ENCODE measurements around the gene KLHDC7B. TPM values are rescaled to one million over a fixed set of nuclear protein-coding genes. Genes with fewer than 3 reads are reported as not detected.
A peak's percentile ranks its signal among the peaks of the same experiment; 100 is the strongest.

The KLHDC7B gene
- total RNA-seq, 1 experiment from 2014 or later, result not detected

DNA sequence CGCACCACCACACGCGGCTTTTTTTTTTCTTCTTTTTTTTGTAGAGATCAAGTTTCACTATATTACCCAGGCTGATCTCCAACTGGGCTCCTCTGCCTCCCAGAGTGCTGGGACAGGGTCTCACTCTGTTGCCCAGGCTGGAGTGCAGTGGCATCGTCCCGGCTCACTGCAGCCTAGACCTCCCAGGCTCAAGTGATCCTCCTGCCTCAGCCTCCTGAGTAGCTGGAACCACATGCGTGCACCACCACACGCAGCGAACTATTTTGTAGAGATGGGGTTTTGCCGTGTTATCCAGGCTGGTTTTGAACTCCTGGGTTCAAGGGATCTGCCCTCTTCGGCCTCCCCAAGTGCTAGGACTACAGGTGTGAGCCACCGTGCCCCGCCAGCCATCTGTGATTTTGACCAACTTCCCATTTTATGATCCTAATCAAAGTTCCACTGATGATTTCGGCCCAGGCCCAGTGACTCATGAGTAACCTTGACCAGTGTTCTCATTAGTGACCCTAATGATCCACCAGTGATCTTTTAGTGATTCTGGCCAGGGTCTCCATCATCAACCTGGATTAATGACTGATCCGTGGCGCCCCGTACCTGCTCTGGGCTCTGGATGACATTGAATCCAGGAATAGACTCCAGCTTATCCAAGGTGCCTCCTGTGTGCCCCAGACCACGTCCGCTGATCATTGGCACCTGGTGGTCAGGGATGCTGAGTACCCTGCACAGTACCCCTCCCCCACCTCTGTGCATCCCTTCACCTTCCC lies 17.6 kb upstream of the KLHDC7B start:
- no peak overlapping the region for H3K27ac Mint-ChIP-seq
- ATAC-seq (no peak), DNase-seq (ENCODE audit: low spot score) (no peak)
- H3K4me1 Mint-ChIP-seq, result peaks cover 18% of the 10 kb centered on the region
- H3K27me3 Mint-ChIP-seq (ENCODE audit: low read depth), result peaks cover 64% of the 10 kb centered on the region
- peak overlapping the region; percentile 25 for H3K4me3 Mint-ChIP-seq
- no peaks in the 10 kb centered on the region for H3K36me3 Mint-ChIP-seq
- ChIA-PET POLR2A (interaction anchor here (0.5 to 0.7 kb wide), 3 partner anchors 8 to 44 kb away, joined by 3 to 6 read pairs (median 4); no protein-coding TSS in a partner anchor), CTCF (interaction anchor here (1.3 to 2.4 kb wide), 3 partner anchors 34 to 172 kb away, joined by 3 to 9 read pairs (median 6); partner anchors contain the start of gene SYCE3)
- TF ChIP-seq FOXP1 (CRISPR knock-in tag; IDR thresholded peaks at IDR 0.05; ENCODE audit: borderline replicate concordance) (no peak), ZNF121 (CRISPR knock-in tag; IDR thresholded peaks at IDR 0.05) (peak; percentile 71), NR3C1 (CRISPR knock-in tag; conservative IDR thresholded peaks at IDR 0.05; ENCODE audit: low read depth) (no peak), FOXJ3 (CRISPR knock-in tag; IDR thresholded peaks at IDR 0.05; ENCODE audit: borderline replicate concordance) (no peak)
- H3K9me3 Mint-ChIP-seq, result no peaks in the 10 kb centered on the region

DNA sequence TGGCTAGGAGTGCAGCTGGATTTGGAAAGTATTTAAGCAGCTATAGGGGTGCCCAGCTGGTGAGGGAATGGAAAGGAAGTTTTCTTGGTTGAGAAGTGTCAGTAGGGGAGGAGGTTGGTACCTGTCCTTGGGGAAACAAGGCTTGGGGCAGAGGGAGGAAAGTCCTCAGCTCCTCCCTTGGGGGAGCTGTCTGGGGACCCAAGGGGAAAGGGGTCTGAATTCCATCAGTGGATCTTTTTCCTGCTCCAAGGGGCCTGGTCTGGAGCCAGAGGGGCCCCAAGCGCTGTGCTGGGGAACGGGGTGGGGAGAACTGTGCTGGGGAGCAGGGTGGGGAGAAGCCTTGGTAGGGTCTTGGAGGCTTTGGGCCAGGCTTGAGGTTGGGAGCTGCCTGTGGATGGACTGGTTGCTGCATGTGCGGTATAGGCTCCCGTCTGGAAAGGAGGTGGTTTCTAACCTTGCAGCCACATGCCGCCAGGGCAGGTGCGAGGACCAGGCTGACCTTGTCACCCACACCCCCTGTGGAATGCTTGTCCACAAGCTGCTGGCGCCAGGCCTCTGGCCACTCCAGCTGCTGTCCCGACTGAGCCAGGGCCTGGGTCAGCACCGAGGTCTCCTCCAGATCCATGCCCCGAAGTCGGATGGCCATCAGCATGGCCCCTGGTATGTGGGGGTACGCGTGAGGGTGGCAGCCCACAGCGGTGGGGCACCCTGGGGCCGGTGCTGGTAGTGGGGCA lies 16.9 kb upstream of the KLHDC7B start:
- Mint-ChIP-seq H3K36me3 (no peaks in the 10 kb centered on the region), H3K4me3 (no peak overlapping the region), H3K9me3 (no peaks in the 10 kb centered on the region), H3K4me1 (peaks cover 18% of the 10 kb centered on the region), H3K27ac (no peak overlapping the region), H3K27me3 (ENCODE audit: low read depth) (peaks cover 71% of the 10 kb centered on the region)
- POLR2A ChIA-PET, result interaction anchor here (0.5 kb wide), 1 partner anchor 32 kb away, joined by 4 read pairs; no protein-coding TSS in a partner anchor
- DNase-seq (ENCODE audit: low spot score), result no peak
- ATAC-seq, result no peak
- CTCF ChIA-PET, result interaction anchor here (1.6 to 2.4 kb wide), 2 partner anchors 34 to 171 kb away, joined by 6 to 9 read pairs; partner anchors contain the start of gene SYCE3
- TF ChIP-seq, protein P1, sequence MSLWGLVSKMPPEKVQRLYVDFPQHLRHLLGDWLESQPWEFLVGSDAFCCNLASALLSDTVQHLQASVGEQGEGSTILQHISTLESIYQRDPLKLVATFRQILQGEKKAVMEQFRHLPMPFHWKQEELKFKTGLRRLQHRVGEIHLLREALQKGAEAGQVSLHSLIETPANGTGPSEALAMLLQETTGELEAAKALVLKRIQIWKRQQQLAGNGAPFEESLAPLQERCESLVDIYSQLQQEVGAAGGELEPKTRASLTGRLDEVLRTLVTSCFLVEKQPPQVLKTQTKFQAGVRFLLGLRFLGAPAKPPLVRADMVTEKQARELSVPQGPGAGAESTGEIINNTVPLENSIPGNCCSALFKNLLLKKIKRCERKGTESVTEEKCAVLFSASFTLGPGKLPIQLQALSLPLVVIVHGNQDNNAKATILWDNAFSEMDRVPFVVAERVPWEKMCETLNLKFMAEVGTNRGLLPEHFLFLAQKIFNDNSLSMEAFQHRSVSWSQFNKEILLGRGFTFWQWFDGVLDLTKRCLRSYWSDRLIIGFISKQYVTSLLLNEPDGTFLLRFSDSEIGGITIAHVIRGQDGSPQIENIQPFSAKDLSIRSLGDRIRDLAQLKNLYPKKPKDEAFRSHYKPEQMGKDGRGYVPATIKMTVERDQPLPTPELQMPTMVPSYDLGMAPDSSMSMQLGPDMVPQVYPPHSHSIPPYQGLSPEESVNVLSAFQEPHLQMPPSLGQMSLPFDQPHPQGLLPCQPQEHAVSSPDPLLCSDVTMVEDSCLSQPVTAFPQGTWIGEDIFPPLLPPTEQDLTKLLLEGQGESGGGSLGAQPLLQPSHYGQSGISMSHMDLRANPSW (CRISPR knock-in tag; conservative IDR thresholded peaks at IDR 0.05; ENCODE audit: low read depth), result no peak
- TF ChIP-seq, protein P2, sequence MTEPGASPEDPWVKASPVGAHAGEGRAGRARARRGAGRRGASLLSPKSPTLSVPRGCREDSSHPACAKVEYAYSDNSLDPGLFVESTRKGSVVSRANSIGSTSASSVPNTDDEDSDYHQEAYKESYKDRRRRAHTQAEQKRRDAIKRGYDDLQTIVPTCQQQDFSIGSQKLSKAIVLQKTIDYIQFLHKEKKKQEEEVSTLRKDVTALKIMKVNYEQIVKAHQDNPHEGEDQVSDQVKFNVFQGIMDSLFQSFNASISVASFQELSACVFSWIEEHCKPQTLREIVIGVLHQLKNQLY (CRISPR knock-in tag; IDR thresholded peaks at IDR 0.05), result no peak
- TF ChIP-seq ZNF263 (CRISPR knock-in tag; IDR thresholded peaks at IDR 0.05; ENCODE audit: low read depth) (no peak), SMAD4 (CRISPR knock-in tag; IDR thresholded peaks at IDR 0.05) (no peak), JUN (CRISPR knock-in tag; IDR thresholded peaks at IDR 0.05) (no peak), EMX1 (CRISPR knock-in tag; IDR thresholded peaks at IDR 0.05) (0 out of 2 replicates have a peak, but pooled peaks have one; percentile 10), CREM (CRISPR knock-in tag; IDR thresholded peaks at IDR 0.05) (no peak), SMAD3 (CRISPR knock-in tag; IDR thresholded peaks at IDR 0.05; ENCODE audit: borderline replicate concordance) (no peak), NFYB (CRISPR knock-in tag; conservative IDR thresholded peaks at IDR 0.05; ENCODE audit: low read depth) (no peak), NR2C2 (CRISPR knock-in tag; IDR thresholded peaks at IDR 0.05) (0 out of 2 replicates have a peak, but pooled peaks have one; percentile 47)
- TF ChIP-seq, protein P3, sequence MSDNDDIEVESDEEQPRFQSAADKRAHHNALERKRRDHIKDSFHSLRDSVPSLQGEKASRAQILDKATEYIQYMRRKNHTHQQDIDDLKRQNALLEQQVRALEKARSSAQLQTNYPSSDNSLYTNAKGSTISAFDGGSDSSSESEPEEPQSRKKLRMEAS (CRISPR knock-in tag; IDR thresholded peaks at IDR 0.05), result 0 out of 2 replicates have a peak, but pooled peaks have one; percentile 37

DNA sequence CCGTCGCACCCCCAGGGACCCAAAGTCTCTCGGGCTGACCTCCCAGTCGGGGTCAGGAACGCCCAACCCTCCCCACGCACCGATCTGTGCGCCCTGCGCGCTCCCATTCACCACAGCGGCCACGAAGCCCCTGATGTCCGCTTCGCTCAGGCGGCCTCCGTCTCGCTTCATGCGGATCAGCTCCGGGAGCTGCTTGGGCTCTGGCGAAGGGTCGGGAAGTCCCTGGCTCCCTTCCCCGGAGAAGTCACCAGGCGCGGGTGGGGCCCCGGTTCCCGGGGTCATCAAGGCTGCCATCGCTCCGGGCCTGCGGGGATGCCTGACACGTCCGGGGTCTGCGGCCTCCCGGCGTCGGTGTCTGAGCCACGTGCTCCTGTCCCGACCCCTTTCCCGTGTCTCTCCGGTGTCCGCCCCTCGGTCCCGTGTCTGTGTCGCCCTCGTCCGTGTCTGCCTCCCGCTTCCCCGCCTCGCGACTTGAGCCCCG lies 16.2 kb upstream of the KLHDC7B start:
- peak overlapping the region; percentile 10; the same call in 1 of the 2 replicates for H3K4me3 Mint-ChIP-seq
- H3K27ac Mint-ChIP-seq, result no peak overlapping the region
- ATAC-seq (no peak), DNase-seq (ENCODE audit: low spot score) (no peak)
- POLR2A ChIA-PET, result no interaction called here
- no peaks in the 10 kb centered on the region for H3K36me3 Mint-ChIP-seq
- H3K27me3 Mint-ChIP-seq (ENCODE audit: low read depth), result peaks cover 78% of the 10 kb centered on the region
- peaks cover 19% of the 10 kb centered on the region for H3K4me1 Mint-ChIP-seq
- no peaks in the 10 kb centered on the region for H3K9me3 Mint-ChIP-seq
- CTCF ChIA-PET, result interaction anchor here (1.6 to 2.4 kb wide), 2 partner anchors 34 to 171 kb away, joined by 6 to 9 read pairs; partner anchors contain the start of gene SYCE3
- TF ChIP-seq, protein P4, sequence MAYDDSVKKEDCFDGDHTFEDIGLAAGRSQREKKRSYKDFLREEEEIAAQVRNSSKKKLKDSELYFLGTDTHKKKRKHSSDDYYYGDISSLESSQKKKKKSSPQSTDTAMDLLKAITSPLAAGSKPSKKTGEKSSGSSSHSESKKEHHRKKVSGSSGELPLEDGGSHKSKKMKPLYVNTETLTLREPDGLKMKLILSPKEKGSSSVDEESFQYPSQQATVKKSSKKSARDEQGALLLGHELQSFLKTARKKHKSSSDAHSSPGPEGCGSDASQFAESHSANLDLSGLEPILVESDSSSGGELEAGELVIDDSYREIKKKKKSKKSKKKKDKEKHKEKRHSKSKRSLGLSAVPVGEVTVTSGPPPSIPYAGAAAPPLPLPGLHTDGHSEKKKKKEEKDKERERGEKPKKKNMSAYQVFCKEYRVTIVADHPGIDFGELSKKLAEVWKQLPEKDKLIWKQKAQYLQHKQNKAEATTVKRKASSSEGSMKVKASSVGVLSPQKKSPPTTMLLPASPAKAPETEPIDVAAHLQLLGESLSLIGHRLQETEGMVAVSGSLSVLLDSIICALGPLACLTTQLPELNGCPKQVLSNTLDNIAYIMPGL (CRISPR knock-in tag; IDR thresholded peaks at IDR 0.05), result peak; percentile 53; the same call in 1 of the 2 replicates
- TF ChIP-seq ZNF232 (CRISPR knock-in tag; IDR thresholded peaks at IDR 0.05), result 0 out of 2 replicates have a peak, but pooled peaks have one; percentile 30
- TF ChIP-seq CBFB (CRISPR knock-in tag; IDR thresholded peaks at IDR 0.05; ENCODE audit: low read depth), result 0 out of 2 replicates have a peak, but pooled peaks have one; percentile 36
- TF ChIP-seq NR2C2 (CRISPR knock-in tag; IDR thresholded peaks at IDR 0.05), result 0 out of 2 replicates have a peak, but pooled peaks have one; percentile 2
- TF ChIP-seq, protein P5, sequence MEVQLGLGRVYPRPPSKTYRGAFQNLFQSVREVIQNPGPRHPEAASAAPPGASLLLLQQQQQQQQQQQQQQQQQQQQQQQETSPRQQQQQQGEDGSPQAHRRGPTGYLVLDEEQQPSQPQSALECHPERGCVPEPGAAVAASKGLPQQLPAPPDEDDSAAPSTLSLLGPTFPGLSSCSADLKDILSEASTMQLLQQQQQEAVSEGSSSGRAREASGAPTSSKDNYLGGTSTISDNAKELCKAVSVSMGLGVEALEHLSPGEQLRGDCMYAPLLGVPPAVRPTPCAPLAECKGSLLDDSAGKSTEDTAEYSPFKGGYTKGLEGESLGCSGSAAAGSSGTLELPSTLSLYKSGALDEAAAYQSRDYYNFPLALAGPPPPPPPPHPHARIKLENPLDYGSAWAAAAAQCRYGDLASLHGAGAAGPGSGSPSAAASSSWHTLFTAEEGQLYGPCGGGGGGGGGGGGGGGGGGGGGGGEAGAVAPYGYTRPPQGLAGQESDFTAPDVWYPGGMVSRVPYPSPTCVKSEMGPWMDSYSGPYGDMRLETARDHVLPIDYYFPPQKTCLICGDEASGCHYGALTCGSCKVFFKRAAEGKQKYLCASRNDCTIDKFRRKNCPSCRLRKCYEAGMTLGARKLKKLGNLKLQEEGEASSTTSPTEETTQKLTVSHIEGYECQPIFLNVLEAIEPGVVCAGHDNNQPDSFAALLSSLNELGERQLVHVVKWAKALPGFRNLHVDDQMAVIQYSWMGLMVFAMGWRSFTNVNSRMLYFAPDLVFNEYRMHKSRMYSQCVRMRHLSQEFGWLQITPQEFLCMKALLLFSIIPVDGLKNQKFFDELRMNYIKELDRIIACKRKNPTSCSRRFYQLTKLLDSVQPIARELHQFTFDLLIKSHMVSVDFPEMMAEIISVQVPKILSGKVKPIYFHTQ (CRISPR knock-in tag; IDR thresholded peaks at IDR 0.05), result no peak
- TF ChIP-seq, protein P6, sequence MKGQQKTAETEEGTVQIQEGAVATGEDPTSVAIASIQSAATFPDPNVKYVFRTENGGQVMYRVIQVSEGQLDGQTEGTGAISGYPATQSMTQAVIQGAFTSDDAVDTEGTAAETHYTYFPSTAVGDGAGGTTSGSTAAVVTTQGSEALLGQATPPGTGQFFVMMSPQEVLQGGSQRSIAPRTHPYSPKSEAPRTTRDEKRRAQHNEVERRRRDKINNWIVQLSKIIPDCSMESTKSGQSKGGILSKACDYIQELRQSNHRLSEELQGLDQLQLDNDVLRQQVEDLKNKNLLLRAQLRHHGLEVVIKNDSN (CRISPR knock-in tag; IDR thresholded peaks at IDR 0.05), result 0 out of 2 replicates have a peak, but pooled peaks have one; percentile 45
